Ishikawa (cell line): ENCODE data around the gene ADPRH.

ENCODE experiments used
- FOXM1 ChIP-seq: IDR thresholded peaks from 2 replicates; pipeline ENCODE4 v1.6.1; 2012; ENCODE audit warnings: low read depth, borderline replicate concordance
- RAD21 ChIP-seq: IDR thresholded peaks from 2 replicates; pipeline ENCODE4 v1.6.1; 2012; ENCODE audit warnings: low read depth
- YY1 ChIP-seq: IDR thresholded peaks from 2 replicates; pipeline ENCODE4 v1.6.1; 2012; ENCODE audit warnings: low read depth

DNA sequence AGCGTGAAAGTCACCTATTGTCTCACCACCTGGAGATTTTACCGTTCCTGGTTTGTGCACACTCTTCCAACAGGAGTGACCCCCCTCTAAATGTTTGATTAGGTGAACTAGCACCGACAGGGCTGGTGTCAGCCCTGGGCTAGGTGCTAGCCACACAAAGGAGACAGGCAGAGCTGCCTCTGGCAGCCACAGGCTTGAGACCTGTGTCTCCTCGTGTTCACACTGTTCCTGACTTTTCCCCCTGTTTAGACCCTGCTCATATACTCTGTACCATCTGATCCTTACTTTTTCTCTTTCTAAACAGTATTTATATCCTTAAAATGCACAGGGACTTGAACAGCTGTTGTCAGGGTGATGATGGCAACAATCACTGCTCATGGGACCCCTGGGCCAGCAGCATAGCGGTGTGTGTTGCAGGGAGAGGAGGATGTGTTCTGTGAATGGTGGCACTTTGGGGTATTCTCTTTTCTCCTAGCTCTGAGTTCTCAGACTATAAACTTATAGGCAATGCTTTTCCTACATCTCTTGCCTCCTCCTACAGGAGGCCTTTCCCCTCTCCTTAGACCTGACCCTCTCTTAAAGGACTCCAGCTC, 25.4 kb upstream of the ADPRH start:
- no peak for TF ChIP-seq FOXM1
- no peak for TF ChIP-seq YY1
- TF ChIP-seq RAD21 = no peak
